DOHH2 (cell line): ENCODE data around the gene LILRB2.
"Not testable (repeated sequence)": the region's sequence is repeated elsewhere in the genome, so short reads cannot be mapped to it uniquely, and the experiment has no call there.

Experiments used
- H3F3A ChIP-seq: fragments of 200-600 bp; sonication (generic), shearing (Covaris generic); 2 replicates; pipeline ENCODE4 v1.6.0; 2016; ENCODE audit warnings: antibody characterized with exemption, mild to moderate bottlenecking; ENCODE audit not compliant: control insufficient read depth, insufficient read depth
- H3K27ac ChIP-seq: fragments of 200-600 bp; sonication (generic); 2 replicates; pipeline ENCODE4 v1.5.1; 2014; ENCODE audit warnings: low read depth, mild to moderate bottlenecking, low read length, moderate library complexity
- H3K27me3 ChIP-seq: fragments of 200-600 bp; sonication (generic); 2 replicates; pipeline ENCODE4 v1.6.1; 2014; ENCODE audit warnings: mild to moderate bottlenecking, low read length, mixed read lengths; ENCODE audit not compliant: control insufficient read depth
- H3K36me3 ChIP-seq: fragments of 200-600 bp; sonication (generic); 2 replicates; pipeline ENCODE4 v1.6.1; 2014; ENCODE audit warnings: mild to moderate bottlenecking, low read length, moderate library complexity, mixed read lengths; ENCODE audit not compliant: control insufficient read depth
- H3K4me1 ChIP-seq: fragments of 200-600 bp; sonication (generic); 2 replicates; pipeline ENCODE4 v1.6.1; 2014; ENCODE audit warnings: mild to moderate bottlenecking, low read length, mixed read lengths; ENCODE audit not compliant: control insufficient read depth
- H3K4me2 ChIP-seq: fragments of 200-600 bp; sonication (generic); 2 replicates; pipeline ENCODE4 v1.6.0; 2014; ENCODE audit warnings: mild to moderate bottlenecking, low read length, moderate library complexity
- H3K4me3 ChIP-seq: fragments of 200-600 bp; sonication (generic); 2 replicates; pipeline ENCODE4 v1.5.1; 2014; ENCODE audit warnings: mild to moderate bottlenecking, low read length, mixed read lengths
- H3K79me2 ChIP-seq: fragments of 200-600 bp; sonication (generic); 2 replicates; pipeline ENCODE4 v1.6.1; 2014; ENCODE audit warnings: mild to moderate bottlenecking, low read length, mixed read lengths; ENCODE audit not compliant: control insufficient read depth
- H3K9me2 ChIP-seq: fragments of 200-600 bp; sonication (generic); replicated peaks from 2 replicates; pipeline ENCODE4 v1.6.1; 2014; ENCODE audit warnings: mild to moderate bottlenecking, low read length, mixed read lengths; ENCODE audit not compliant: control insufficient read depth
- H3K9me3 ChIP-seq: fragments of 200-600 bp; sonication (generic); 2 replicates; pipeline ENCODE4 v1.6.1; 2014; ENCODE audit warnings: antibody characterized with exemption, low read length, mixed read lengths; ENCODE audit not compliant: control insufficient read depth, insufficient read depth
- H4K20me1 ChIP-seq: fragments of 200-600 bp; sonication (generic); 2 replicates; pipeline ENCODE4 v1.6.0; 2014; ENCODE audit warnings: low read depth, mild to moderate bottlenecking, antibody characterized with exemption, low read length, moderate library complexity; ENCODE audit not compliant: control insufficient read depth, insufficient read depth
- EZH2phosphoT487 ChIP-seq: fragments of 200-600 bp; sonication (generic); IDR thresholded peaks from 2 replicates; pipeline ENCODE4 v1.6.1; 2017; ENCODE audit warnings: borderline replicate concordance, mild to moderate bottlenecking, antibody characterized with exemption, low read length, moderate library complexity, mixed read lengths
- TF ChIP-seq, protein P1 (sequence below): fragments of 200-600 bp; sonication (generic); IDR thresholded peaks from one replicate; pipeline ENCODE4 v1.5.1; 2014; ENCODE audit warnings: antibody characterized with exemption, mild to moderate bottlenecking, low read depth, low read length; ENCODE audit not compliant: poor library complexity, severe bottlenecking

LILRB2 gene

DNA sequence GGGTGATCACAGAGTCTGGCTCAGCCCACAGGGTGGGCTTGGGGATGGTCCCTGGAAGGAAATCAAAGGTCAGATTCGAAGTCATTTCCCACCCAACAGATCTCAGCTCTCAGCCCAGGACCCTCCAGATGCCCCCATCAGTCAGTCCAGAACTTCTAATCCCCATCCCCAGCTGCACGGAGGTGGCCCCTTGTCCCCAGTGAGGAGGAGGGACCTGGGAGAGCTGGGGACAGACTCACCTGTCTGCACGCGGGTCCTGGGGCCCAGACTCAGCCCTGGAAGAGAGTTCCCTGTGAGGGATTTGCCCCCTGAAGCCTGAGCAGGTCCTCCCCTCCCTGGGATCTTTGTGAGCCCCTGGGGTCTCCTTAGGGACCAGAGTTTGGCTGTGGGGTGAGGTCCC lies 885 bp downstream of the LILRB2 start:
- not testable (repeated sequence) for H3K36me3 ChIP-seq, H3K27me3 ChIP-seq, H4K20me1 ChIP-seq, H3K79me2 ChIP-seq, H3K27ac ChIP-seq, H3K4me3 ChIP-seq, H3K9me2 ChIP-seq, H3F3A ChIP-seq, H3K9me3 ChIP-seq
- H3K4me2 ChIP-seq = peak overlapping the region; percentile 64
- peaks cover 54% of the 10 kb centered on the region for H3K4me1 ChIP-seq

DNA sequence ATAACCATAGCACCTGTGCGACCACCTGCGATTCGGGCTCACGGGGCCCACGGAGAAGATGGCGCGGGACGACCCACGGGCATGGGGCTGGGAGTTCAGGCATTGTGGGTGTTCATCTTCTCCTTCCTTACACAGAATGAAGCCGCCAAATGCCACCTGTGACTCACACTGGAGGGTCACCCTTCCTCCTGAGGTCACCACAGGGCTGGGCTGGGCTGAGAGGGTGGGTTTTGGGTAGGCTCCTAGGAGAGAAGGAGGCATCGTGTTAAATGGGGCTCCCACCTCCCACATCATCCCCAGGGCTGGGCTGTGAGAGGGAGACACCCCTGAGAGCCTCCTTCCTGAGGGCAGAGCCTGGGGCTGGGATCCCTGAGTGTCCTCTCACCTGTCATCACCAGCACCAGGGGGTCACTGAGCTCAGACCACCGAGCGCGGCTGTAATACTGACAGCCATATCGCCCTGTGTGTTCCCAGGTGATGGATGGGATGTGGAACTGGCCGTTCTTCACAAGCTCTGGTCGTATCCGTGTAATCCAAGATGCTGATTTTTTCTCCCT lies 1.4 kb downstream of the LILRB2 start:
- peaks cover 7% of the 10 kb centered on the region; the same call in 1 of the 2 replicates for H3F3A ChIP-seq
- H3K4me1 ChIP-seq = peaks cover 48% of the 10 kb centered on the region
- no peak overlapping the region for H3K27ac ChIP-seq
- H3K9me2 ChIP-seq = no peaks in the 10 kb centered on the region
- no peaks in the 10 kb centered on the region for H3K36me3 ChIP-seq
- H3K27me3 ChIP-seq = no peaks in the 10 kb centered on the region
- H3K4me3 ChIP-seq = no peak overlapping the region
- no peaks in the 10 kb centered on the region for H3K9me3 ChIP-seq
- TF ChIP-seq EZH2phosphoT487 = no peak
- TF ChIP-seq, protein P1, sequence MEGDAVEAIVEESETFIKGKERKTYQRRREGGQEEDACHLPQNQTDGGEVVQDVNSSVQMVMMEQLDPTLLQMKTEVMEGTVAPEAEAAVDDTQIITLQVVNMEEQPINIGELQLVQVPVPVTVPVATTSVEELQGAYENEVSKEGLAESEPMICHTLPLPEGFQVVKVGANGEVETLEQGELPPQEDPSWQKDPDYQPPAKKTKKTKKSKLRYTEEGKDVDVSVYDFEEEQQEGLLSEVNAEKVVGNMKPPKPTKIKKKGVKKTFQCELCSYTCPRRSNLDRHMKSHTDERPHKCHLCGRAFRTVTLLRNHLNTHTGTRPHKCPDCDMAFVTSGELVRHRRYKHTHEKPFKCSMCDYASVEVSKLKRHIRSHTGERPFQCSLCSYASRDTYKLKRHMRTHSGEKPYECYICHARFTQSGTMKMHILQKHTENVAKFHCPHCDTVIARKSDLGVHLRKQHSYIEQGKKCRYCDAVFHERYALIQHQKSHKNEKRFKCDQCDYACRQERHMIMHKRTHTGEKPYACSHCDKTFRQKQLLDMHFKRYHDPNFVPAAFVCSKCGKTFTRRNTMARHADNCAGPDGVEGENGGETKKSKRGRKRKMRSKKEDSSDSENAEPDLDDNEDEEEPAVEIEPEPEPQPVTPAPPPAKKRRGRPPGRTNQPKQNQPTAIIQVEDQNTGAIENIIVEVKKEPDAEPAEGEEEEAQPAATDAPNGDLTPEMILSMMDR = no peak
- no peak overlapping the region for H3K4me2 ChIP-seq
- H4K20me1 ChIP-seq = no peaks in the 10 kb centered on the region
- no peaks in the 10 kb centered on the region for H3K79me2 ChIP-seq

DNA sequence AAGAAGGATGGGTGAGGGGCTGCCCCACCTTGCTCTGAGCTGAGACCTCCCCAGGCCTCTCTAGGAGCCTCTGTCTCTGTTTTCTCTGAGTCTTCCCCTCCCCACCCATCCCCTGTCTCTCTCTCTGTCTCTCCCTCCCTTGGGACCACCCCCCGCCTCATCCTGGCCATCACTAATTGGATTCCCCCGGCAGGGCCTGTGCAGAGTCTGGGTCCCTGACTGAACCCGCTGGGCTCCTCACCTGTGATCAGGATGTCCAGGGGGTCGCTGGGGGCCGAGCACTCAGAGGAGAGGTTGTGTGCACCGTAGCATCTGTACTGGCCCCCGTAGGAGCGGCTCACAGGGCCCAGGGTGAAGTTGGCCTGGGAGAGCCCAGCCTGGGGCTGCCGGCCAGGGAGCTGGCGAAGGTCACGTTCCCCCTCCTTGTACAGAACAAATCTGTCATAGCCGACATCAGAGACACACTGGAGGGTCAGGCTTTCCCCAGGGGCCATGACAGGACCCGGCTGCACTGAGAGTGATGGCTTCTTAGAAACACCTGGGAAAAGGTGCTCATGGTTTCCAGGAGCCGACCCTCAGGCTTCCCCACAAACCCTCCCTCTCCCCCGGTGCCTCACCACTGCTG lies 2.2 kb downstream of the LILRB2 start:
- not testable (repeated sequence) for H3K79me2 ChIP-seq, H3K9me3 ChIP-seq, H4K20me1 ChIP-seq, H3K4me3 ChIP-seq, H3K27ac ChIP-seq, H3F3A ChIP-seq, H3K4me2 ChIP-seq, H3K27me3 ChIP-seq, H3K36me3 ChIP-seq, H3K9me2 ChIP-seq
- H3K4me1 ChIP-seq = peaks cover 40% of the 10 kb centered on the region

GRCh38 chr19:54278056-54278455 lies 2.9 kb downstream of the LILRB2 start:
- H3K4me2 ChIP-seq, H3K27ac ChIP-seq, H3K79me2 ChIP-seq, H3K9me2 ChIP-seq, H3K27me3 ChIP-seq, H3F3A ChIP-seq, H3K36me3 ChIP-seq, H3K9me3 ChIP-seq, H3K4me3 ChIP-seq, H4K20me1 ChIP-seq: not testable (repeated sequence)
- peaks cover 34% of the 10 kb centered on the region for H3K4me1 ChIP-seq

DNA sequence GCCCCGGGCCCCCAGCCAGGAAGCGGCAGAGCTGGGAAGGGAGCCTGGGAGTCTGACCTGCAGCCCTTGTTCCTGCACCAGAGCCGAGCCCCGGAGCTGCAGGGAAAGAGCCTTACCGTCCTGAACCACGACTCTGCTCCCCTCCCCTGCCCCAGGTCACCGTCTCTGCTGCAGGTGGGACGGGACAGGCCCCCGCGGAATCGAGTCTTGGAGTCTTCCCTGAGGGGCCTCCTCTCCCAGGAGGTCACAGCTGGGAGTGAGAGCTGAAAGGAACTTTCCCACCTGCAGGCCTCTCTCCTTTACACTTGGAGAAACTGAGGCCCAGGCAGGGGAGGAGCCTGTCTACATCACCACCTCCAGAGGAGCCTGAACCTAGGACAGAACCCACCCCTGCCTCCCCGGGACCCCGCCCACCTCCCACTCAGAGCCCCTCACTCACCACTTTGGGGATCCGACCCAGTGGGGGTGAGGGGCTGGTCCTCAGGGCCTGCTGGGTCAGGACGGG lies 3.7 kb downstream of the LILRB2 start:
- not testable (repeated sequence) for H3F3A ChIP-seq, H3K27ac ChIP-seq, H3K36me3 ChIP-seq, H4K20me1 ChIP-seq, H3K9me2 ChIP-seq, H3K9me3 ChIP-seq, H3K27me3 ChIP-seq, H3K4me3 ChIP-seq, H3K79me2 ChIP-seq, H3K4me2 ChIP-seq
- H3K4me1 ChIP-seq = peaks cover 25% of the 10 kb centered on the region
